HCT116 (cell line): ENCODE measurements around the gene DENND2A.

Source experiments
- RAD21 ChIP-seq: IDR thresholded peaks from 2 replicates; pipeline ENCODE4 v1.6.1; 2012; ENCODE audit warnings: low read depth, mild to moderate bottlenecking
- TF ChIP-seq, protein P1 (sequence below): IDR thresholded peaks from 2 replicates; pipeline ENCODE4 v1.6.1; 2012; ENCODE audit warnings: low read depth
- TF ChIP-seq, protein P2 (sequence below), 3 experiments: fragments of 200-600 bp in 1 of 3; sonication (generic) in 1 of 3; IDR thresholded peaks in 2 of 3; conservative IDR thresholded peaks in 1 of 3; 2 replicates each; pipeline ENCODE4 v1.5.1; 2012 to 2017; ENCODE audit warnings: low read depth in 2 of 3, low read length in 2 of 3, antibody characterized with exemption in 1 of 3, borderline replicate concordance in 1 of 3, control low read depth in 1 of 3, mild to moderate bottlenecking in 1 of 3, mixed read lengths in 1 of 3, mixed run types in 1 of 3, moderate library complexity in 1 of 3; ENCODE audit not compliant: insufficient read depth in 1 of 3

DNA sequence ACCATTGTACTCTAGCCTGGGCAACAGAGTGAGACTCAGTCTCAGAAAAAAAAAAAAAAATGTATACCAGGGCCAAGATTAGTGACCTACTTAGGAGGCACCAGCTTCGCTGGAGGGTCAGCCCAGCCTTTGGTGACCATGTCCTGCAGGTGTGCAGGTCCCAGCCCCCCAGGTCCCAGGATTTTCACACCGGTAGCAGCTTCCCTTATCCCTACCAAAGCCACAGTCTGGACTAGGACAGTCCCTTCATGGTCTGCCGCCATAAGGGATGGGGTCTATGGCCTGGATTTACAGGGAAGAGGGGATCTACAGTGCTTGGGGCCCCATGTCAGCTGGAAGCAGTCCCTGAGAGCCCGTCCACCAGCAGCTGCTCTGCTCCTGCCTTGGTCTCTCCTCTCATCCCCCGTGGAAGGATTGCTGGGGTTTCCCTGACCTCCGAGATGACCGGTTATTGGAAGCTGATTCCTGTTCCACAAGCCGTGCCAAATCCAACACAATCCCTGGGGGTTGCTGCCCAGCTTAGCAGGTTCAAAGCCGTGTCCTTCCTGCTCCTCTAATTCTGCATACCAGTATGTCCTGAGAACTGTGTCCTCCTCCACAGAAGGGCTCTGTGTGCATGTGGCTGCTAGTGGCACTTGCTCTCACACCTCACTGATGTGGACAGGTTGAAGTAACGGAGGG is 44.9 kb upstream of the DENND2A start:
- TF ChIP-seq, protein P1, sequence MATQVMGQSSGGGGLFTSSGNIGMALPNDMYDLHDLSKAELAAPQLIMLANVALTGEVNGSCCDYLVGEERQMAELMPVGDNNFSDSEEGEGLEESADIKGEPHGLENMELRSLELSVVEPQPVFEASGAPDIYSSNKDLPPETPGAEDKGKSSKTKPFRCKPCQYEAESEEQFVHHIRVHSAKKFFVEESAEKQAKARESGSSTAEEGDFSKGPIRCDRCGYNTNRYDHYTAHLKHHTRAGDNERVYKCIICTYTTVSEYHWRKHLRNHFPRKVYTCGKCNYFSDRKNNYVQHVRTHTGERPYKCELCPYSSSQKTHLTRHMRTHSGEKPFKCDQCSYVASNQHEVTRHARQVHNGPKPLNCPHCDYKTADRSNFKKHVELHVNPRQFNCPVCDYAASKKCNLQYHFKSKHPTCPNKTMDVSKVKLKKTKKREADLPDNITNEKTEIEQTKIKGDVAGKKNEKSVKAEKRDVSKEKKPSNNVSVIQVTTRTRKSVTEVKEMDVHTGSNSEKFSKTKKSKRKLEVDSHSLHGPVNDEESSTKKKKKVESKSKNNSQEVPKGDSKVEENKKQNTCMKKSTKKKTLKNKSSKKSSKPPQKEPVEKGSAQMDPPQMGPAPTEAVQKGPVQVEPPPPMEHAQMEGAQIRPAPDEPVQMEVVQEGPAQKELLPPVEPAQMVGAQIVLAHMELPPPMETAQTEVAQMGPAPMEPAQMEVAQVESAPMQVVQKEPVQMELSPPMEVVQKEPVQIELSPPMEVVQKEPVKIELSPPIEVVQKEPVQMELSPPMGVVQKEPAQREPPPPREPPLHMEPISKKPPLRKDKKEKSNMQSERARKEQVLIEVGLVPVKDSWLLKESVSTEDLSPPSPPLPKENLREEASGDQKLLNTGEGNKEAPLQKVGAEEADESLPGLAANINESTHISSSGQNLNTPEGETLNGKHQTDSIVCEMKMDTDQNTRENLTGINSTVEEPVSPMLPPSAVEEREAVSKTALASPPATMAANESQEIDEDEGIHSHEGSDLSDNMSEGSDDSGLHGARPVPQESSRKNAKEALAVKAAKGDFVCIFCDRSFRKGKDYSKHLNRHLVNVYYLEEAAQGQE = no peak
- TF ChIP-seq, protein P2, sequence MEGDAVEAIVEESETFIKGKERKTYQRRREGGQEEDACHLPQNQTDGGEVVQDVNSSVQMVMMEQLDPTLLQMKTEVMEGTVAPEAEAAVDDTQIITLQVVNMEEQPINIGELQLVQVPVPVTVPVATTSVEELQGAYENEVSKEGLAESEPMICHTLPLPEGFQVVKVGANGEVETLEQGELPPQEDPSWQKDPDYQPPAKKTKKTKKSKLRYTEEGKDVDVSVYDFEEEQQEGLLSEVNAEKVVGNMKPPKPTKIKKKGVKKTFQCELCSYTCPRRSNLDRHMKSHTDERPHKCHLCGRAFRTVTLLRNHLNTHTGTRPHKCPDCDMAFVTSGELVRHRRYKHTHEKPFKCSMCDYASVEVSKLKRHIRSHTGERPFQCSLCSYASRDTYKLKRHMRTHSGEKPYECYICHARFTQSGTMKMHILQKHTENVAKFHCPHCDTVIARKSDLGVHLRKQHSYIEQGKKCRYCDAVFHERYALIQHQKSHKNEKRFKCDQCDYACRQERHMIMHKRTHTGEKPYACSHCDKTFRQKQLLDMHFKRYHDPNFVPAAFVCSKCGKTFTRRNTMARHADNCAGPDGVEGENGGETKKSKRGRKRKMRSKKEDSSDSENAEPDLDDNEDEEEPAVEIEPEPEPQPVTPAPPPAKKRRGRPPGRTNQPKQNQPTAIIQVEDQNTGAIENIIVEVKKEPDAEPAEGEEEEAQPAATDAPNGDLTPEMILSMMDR (IDR thresholded peaks at IDR 0.05 in 2 of 3, conservative IDR thresholded peaks at IDR 0.05 in 1 of 3; ENCODE audit: borderline replicate concordance in 1 of 3, insufficient read depth in 1 of 3, low read depth in 2 of 3, low read length in 2 of 3) = no peak
- TF ChIP-seq RAD21 = no peak
